Measurements from ENCODE around the gene USP5.

The USP5 gene

GRCh38 chr12:6914246-6914946 is 62.4 kb downstream of the USP5 start, which contains the start of gene ENO2:
Gene ENO2 (plus strand): TSS chr12:6914580. CDS start chr12:6915833, 1,253 bp downstream.
- ATAC-seq = peak; percentile 91
- DNase-seq = peak; percentile 86

DNA sequence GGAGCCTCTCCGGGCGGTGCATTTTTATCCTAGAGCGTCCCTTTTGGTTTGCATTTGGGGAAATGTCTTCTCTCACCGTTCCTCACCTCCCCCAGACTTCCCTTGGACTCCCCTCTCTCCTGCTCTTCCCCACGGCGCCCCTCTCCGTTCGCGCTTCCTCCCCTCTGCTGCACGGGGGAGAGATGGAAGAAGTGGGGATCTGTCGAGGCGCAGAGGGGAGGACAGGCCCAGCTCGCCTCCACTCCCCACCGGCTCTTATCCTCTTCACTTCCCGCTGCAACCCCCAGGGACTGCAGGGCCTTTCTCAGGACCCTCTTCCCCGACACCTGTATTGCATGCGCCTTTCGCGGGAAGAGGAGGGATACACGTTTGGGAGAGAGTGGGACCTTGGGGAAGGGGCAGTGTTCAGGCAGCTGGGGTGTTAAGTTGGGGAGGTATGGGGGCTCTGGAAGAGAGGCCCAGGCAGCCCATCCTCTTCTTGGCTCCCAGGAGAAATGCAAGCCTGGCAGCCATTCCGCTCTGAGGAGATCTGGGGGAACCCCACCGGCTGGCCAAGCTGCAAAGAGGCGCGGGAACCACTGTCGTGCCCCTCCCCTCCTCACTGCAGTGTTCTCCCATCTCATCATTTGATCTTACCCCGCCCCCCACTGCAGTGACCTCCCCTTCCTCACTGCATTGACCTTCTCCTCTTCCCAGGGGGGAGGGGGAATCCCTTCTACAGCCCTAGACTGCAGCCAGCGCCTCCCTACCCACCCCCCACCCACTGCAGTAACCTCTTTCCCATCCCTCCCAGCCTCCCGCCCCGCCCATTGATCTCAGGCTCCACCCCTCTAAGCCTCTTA is 63.2 kb downstream of the USP5 start:
- ATAC-seq = no peak
- no peak for DNase-seq

GRCh38 chr12:6915789-6916285 is 63.9 kb downstream of the USP5 start:
- DNase-seq (no peak), ATAC-seq (no peak)

Data from stimulated activated naive CD8-positive, alpha-beta T cell treated with anti-CD3 and anti-CD28 coated beads, Interleukin-15, Interleukin-2, amounts not matched to agents 100 U/mL and 50 U/mL, for 24 hours (primary cell).